Measurements from ENCODE around the gene PACRG.

Gene PACRG

GRCh38 chr6:163285691-163286090 is 557.9 kb downstream of the PACRG start:
- no peak overlapping the region for H3K4me3 ChIP-seq (ENCODE audit: low read length)
- H3K36me3 ChIP-seq (ENCODE audit: control insufficient read depth, insufficient read depth, low read length): no peaks in the 10 kb centered on the region
- no peaks in the 10 kb centered on the region for H3K9me3 ChIP-seq (ENCODE audit: control insufficient read depth, low read length)
- H3K4me1 ChIP-seq (ENCODE audit: control insufficient read depth, insufficient read depth, low read length): no peaks in the 10 kb centered on the region
- no peaks in the 10 kb centered on the region for H3K27me3 ChIP-seq (ENCODE audit: control insufficient read depth, insufficient read depth, low read length)
- H3K9ac ChIP-seq (ENCODE audit: low read length): no peak overlapping the region

DNA sequence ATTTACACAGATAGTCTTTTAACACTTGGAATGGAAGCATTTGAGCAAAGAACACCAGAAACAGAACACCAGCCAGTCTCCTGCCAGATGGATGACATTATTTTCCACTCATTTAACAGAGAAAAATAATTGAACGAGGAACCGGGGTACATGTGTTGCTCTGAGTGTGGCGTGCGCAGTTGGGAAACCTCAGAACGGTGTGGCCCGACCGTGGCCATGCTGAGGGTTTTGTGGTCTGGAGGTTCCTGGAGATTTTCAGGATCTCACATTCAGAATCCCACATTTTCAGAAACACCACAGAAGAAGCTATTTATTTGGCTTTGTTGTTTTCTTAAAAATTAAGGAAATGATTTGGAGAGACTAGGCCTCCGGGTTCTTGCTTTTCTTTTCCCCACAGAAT is 559.9 kb downstream of the PACRG start:
- Histone ChIP-seq H3K27me3 (ENCODE audit: control insufficient read depth, insufficient read depth, low read length) (no peaks in the 10 kb centered on the region), H3K9ac (ENCODE audit: low read length) (no peak overlapping the region), H3K4me1 (ENCODE audit: control insufficient read depth, insufficient read depth, low read length) (no peaks in the 10 kb centered on the region), H3K9me3 (ENCODE audit: control insufficient read depth, low read length) (no peaks in the 10 kb centered on the region), H3K4me3 (ENCODE audit: low read length) (no peak overlapping the region), H3K36me3 (ENCODE audit: control insufficient read depth, insufficient read depth, low read length) (no peaks in the 10 kb centered on the region)

DNA sequence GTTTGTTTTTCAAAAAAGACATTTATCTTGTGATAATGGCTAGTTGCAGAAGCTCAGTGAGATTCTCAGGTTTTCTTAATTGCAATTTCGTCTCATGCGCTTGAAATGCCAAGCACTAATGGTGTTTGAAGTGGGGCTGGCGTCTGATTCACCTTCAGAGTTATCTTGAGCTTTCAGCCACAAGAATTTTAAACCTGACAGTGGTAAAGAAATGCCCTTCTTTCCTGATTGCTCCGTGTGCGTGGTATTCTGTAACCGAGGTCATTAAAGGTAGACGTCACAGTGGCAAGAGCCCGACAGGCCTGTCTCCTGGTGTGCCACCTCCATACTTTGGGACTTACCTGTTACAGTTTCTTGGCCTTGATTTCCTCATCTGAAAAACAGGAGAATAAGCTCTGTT is 560.3 kb downstream of the PACRG start:
- H3K36me3 ChIP-seq (ENCODE audit: control insufficient read depth, insufficient read depth, low read length): no peaks in the 10 kb centered on the region
- no peak overlapping the region for H3K4me3 ChIP-seq (ENCODE audit: low read length)
- no peak overlapping the region for H3K9ac ChIP-seq (ENCODE audit: low read length)
- no peaks in the 10 kb centered on the region for H3K9me3 ChIP-seq (ENCODE audit: control insufficient read depth, low read length)
- H3K27me3 ChIP-seq (ENCODE audit: control insufficient read depth, insufficient read depth, low read length): no peaks in the 10 kb centered on the region
- H3K4me1 ChIP-seq (ENCODE audit: control insufficient read depth, insufficient read depth, low read length): no peaks in the 10 kb centered on the region

DNA sequence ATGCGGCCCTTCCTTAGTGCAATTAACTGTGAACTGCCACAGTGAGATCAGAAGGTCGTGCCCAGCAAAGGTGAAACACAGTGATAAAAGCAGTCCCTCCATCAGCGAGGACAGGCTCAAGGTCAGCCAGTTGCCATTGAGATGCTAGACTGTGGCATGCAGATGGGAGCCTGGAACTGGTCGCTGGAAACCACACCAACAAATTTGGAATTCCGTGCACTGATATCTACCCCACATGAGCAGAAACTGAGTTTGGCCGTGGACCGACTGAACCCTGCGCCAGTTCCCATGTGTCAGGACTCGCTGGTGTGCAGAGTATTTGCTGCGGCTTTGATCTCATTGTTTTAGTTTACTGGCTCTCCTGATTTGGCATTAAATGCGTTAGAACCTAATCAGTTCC is 561.1 kb downstream of the PACRG start:
- no peaks in the 10 kb centered on the region for H3K27me3 ChIP-seq (ENCODE audit: control insufficient read depth, insufficient read depth, low read length)
- no peaks in the 10 kb centered on the region for H3K4me1 ChIP-seq (ENCODE audit: control insufficient read depth, insufficient read depth, low read length)
- no peak overlapping the region for H3K4me3 ChIP-seq (ENCODE audit: low read length)
- H3K9me3 ChIP-seq (ENCODE audit: control insufficient read depth, low read length): no peaks in the 10 kb centered on the region
- H3K36me3 ChIP-seq (ENCODE audit: control insufficient read depth, insufficient read depth, low read length): no peaks in the 10 kb centered on the region
- no peak overlapping the region for H3K9ac ChIP-seq (ENCODE audit: low read length)

GRCh38 chr6:163289447-163289846 is 561.7 kb downstream of the PACRG start:
- Histone ChIP-seq H3K4me3 (ENCODE audit: low read length) (no peak overlapping the region), H3K27me3 (ENCODE audit: control insufficient read depth, insufficient read depth, low read length) (no peaks in the 10 kb centered on the region), H3K4me1 (ENCODE audit: control insufficient read depth, insufficient read depth, low read length) (no peaks in the 10 kb centered on the region), H3K36me3 (ENCODE audit: control insufficient read depth, insufficient read depth, low read length) (no peaks in the 10 kb centered on the region), H3K9ac (ENCODE audit: low read length) (no peak overlapping the region), H3K9me3 (ENCODE audit: control insufficient read depth, low read length) (no peaks in the 10 kb centered on the region)

GRCh38 chr6:163290545-163291274 is 562.9 kb downstream of the PACRG start:
- Histone ChIP-seq H3K9me3 (ENCODE audit: control insufficient read depth, low read length) (no peaks in the 10 kb centered on the region), H3K36me3 (ENCODE audit: control insufficient read depth, insufficient read depth, low read length) (no peaks in the 10 kb centered on the region), H3K4me1 (ENCODE audit: control insufficient read depth, insufficient read depth, low read length) (no peaks in the 10 kb centered on the region), H3K9ac (ENCODE audit: low read length) (no peak overlapping the region), H3K4me3 (ENCODE audit: low read length) (no peak overlapping the region), H3K27me3 (ENCODE audit: control insufficient read depth, insufficient read depth, low read length) (no peaks in the 10 kb centered on the region)

DNA sequence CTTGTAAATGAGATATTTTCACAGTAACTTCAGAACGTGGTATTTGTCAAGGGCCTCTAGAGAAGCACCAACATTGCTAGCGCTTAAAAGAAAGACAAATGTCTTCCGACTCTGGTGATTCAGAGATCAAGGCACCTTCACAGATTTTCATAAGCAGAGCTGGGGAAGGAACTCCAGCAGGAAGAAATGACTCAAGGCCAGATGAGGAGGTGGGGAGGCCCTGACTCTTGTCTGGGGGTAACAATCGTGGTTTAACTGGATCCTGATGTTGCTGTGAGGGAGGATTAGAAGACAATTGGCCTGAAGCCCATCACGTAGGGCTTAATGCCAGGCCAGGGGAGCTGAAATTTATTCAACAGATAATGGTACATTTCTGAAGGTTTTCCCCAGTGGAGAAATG is 563.8 kb downstream of the PACRG start:
- Histone ChIP-seq H3K27me3 (ENCODE audit: control insufficient read depth, insufficient read depth, low read length) (no peaks in the 10 kb centered on the region), H3K9me3 (ENCODE audit: control insufficient read depth, low read length) (no peaks in the 10 kb centered on the region), H3K4me3 (ENCODE audit: low read length) (no peak overlapping the region), H3K9ac (ENCODE audit: low read length) (no peak overlapping the region), H3K36me3 (ENCODE audit: control insufficient read depth, insufficient read depth, low read length) (no peaks in the 10 kb centered on the region), H3K4me1 (ENCODE audit: control insufficient read depth, insufficient read depth, low read length) (no peaks in the 10 kb centered on the region)

- no peaks in the 10 kb centered on the region for H3K36me3 ChIP-seq (ENCODE audit: control insufficient read depth, insufficient read depth, low read length)
- H3K4me3 ChIP-seq (ENCODE audit: low read length): no peak overlapping the region
- no peak overlapping the region for H3K9ac ChIP-seq (ENCODE audit: low read length)
- no peaks in the 10 kb centered on the region for H3K27me3 ChIP-seq (ENCODE audit: control insufficient read depth, insufficient read depth, low read length)
- H3K9me3 ChIP-seq (ENCODE audit: control insufficient read depth, low read length): no peaks in the 10 kb centered on the region
- H3K4me1 ChIP-seq (ENCODE audit: control insufficient read depth, insufficient read depth, low read length): no peaks in the 10 kb centered on the region
Observed at GRCh38 chr6:163293286-163293685, 565.5 kb downstream of the PACRG start.

DNA sequence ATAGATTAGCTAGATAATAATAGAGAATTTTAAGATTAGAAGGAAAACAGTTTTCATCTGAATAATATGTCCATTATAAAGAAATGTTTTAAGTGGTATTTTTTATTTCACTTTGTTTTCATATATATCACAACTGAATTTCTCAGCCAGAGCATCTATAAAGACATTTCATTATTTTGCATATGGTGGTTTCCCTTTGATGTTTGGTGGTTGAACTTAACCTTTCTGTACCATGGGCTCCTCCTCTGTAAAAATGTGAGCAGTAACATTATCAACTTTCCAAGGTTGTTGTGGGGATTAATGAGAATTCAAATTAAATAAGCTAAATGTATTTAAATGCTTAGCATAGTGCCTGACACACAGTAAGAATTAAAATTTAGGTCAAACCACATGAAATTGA is 567.0 kb downstream of the PACRG start:
- no peaks in the 10 kb centered on the region for H3K27me3 ChIP-seq (ENCODE audit: control insufficient read depth, insufficient read depth, low read length)
- H3K9ac ChIP-seq (ENCODE audit: low read length): no peak overlapping the region
- H3K9me3 ChIP-seq (ENCODE audit: control insufficient read depth, low read length): no peaks in the 10 kb centered on the region
- no peaks in the 10 kb centered on the region for H3K4me1 ChIP-seq (ENCODE audit: control insufficient read depth, insufficient read depth, low read length)
- no peaks in the 10 kb centered on the region for H3K36me3 ChIP-seq (ENCODE audit: control insufficient read depth, insufficient read depth, low read length)
- H3K4me3 ChIP-seq (ENCODE audit: low read length): no peak overlapping the region

DNA sequence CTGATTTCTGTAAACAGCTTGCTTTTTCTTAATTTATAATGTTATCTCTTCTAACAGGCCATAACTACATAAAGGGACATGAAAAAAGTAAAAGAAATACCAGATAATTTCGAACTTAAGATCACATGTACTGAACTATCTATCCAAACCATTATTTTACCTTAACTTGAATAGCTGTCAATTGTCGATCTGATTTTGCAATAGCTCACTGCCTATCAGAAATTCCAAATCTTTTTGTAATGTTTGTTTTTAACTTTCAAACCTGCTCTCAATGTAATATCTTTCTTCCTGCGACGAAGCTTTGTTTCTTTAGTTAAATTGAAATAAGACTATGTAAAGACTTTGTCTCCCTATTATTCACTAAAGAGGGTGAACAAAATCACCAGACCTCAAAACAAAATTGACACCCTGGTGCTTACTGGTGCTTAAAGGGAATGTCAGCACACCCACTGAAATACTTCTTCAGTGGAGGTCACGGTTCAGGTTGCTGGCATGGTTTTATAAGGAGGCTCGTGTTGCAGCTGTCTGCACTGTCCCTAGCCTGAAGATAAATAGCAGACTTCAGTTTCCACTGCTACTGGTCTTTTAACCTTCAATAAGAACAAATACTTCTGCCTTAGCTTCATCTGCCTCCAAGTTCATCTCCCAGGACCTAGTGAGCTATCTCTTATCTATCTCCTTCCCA is 569.2 kb downstream of the PACRG start:
- H3K4me3 ChIP-seq (ENCODE audit: low read length): no peak overlapping the region
- no peaks in the 10 kb centered on the region for H3K9me3 ChIP-seq (ENCODE audit: control insufficient read depth, low read length)
- H3K27me3 ChIP-seq (ENCODE audit: control insufficient read depth, insufficient read depth, low read length): no peaks in the 10 kb centered on the region
- H3K36me3 ChIP-seq (ENCODE audit: control insufficient read depth, insufficient read depth, low read length): no peaks in the 10 kb centered on the region
- no peak overlapping the region for H3K9ac ChIP-seq (ENCODE audit: low read length)
- no peaks in the 10 kb centered on the region for H3K4me1 ChIP-seq (ENCODE audit: control insufficient read depth, insufficient read depth, low read length)

DNA sequence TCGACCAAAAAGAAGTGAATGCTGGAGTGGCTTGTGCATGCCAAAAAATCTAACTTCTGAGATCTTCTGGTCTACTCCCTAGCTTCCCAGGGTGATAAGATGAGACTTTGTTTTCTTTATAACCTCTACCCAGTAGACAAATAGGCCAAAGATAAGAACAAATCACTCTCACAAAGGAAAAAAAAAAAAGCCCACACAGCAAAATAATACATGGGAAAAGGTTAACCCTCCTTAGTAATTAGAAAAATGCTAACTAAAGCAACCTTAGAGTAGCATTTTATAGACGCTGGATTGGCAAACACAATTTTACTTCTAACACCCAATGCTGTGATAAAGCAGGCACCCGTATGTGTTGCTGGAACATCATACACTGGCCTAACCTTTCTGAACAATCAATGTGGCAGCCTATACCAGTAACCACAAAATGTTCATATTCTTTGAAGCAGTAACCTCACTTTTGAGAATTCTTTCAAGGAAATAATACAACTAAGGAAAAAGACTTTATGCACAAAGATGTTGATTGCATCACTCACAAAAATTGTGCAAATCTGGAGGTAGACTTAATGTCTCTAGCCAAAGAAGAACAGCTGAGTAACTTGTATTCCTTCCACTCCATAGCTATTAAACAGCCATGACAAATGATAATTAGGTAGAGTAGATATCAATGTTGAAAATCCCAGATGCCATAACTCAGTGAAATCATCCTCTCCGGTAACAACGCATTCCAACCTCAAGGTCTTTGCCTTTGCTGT is 570.5 kb downstream of the PACRG start:
- Histone ChIP-seq H3K4me1 (ENCODE audit: control insufficient read depth, insufficient read depth, low read length) (no peaks in the 10 kb centered on the region), H3K9me3 (ENCODE audit: control insufficient read depth, low read length) (no peaks in the 10 kb centered on the region), H3K36me3 (ENCODE audit: control insufficient read depth, insufficient read depth, low read length) (no peaks in the 10 kb centered on the region), H3K27me3 (ENCODE audit: control insufficient read depth, insufficient read depth, low read length) (no peaks in the 10 kb centered on the region), H3K4me3 (ENCODE audit: low read length) (no peak overlapping the region), H3K9ac (ENCODE audit: low read length) (no peak overlapping the region)

DNA sequence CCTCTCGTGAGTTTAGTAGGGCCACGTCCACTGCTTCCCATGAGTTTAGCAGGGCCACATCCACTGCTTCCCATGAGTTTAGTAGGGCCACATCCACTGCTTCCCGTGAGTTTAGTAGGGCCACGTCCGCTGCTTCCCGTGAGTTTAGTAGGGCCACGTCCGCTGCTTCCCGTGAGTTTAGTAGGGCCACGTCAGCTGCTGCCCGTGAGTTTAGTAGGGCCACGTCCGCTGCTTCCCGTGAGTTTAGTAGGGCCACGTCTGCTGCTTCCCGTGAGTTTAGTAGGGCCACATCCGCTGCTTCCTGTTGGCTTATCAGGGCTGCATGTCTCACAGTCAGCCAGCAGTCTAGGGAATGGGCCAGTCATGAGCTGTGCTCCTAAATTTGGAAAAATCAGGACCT is 573.1 kb downstream of the PACRG start:
- Histone ChIP-seq H3K9ac (ENCODE audit: low read length) (no peak overlapping the region), H3K36me3 (ENCODE audit: control insufficient read depth, insufficient read depth, low read length) (no peaks in the 10 kb centered on the region), H3K4me3 (ENCODE audit: low read length) (no peak overlapping the region), H3K27me3 (ENCODE audit: control insufficient read depth, insufficient read depth, low read length) (no peaks in the 10 kb centered on the region), H3K4me1 (ENCODE audit: control insufficient read depth, insufficient read depth, low read length) (no peaks in the 10 kb centered on the region), H3K9me3 (ENCODE audit: control insufficient read depth, low read length) (no peaks in the 10 kb centered on the region)
